Activated naive CD8-positive, alpha-beta T cell treated with anti-CD3 and anti-CD28 coated beads for 36 hours (primary cell): ENCODE data around the gene PHLDB2. TPM values are rescaled to one million over a fixed set of nuclear protein-coding genes. Genes with fewer than 3 reads are reported as not detected.

Source experiments
- DNase-seq: peaks from one replicate; pipeline ENCODE4 v3.0.0; 2021
- H3K27ac Mint-ChIP-seq: one replicate; pipeline ENCODE4 v1.8.0; 2022; ENCODE audit warnings: mild to moderate bottlenecking, moderate library complexity, mixed read lengths
- H3K27me3 Mint-ChIP-seq: one replicate; pipeline ENCODE4 v1.8.0; 2022; ENCODE audit warnings: mild to moderate bottlenecking, mixed read lengths
- H3K36me3 Mint-ChIP-seq: one replicate; pipeline ENCODE4 v1.8.0; 2021; ENCODE audit warnings: mild to moderate bottlenecking, mixed read lengths
- H3K4me1 Mint-ChIP-seq: one replicate; pipeline ENCODE4 v1.8.0; 2021; ENCODE audit warnings: mixed read lengths
- H3K4me3 Mint-ChIP-seq: one replicate; pipeline ENCODE4 v1.8.0; 2022; ENCODE audit warnings: mild to moderate bottlenecking, moderate library complexity, mixed read lengths
- H3K9me3 Mint-ChIP-seq: one replicate; pipeline ENCODE4 v1.8.0; 2022; ENCODE audit warnings: mixed read lengths
- total RNA-seq, 2 experiments: library from RNA; stranded (reverse); gene quantifications; one replicate each; pipeline ENCODE4 v1.2.3, GENCODE V29; 2021

PHLDB2 gene
- total RNA-seq, 2 experiments from 2014 or later, result 2.3 to 2.5 TPM

GRCh38 chr3:111944372-111944771, 85.3 kb downstream of the PHLDB2 start:
- no peaks in the 10 kb centered on the region for H3K9me3 Mint-ChIP-seq
- no peak for DNase-seq
- no peak overlapping the region for H3K27ac Mint-ChIP-seq
- H3K36me3 Mint-ChIP-seq, result peaks cover 3% of the 10 kb centered on the region
- no peak overlapping the region for H3K4me3 Mint-ChIP-seq
- H3K4me1 Mint-ChIP-seq, result no peaks in the 10 kb centered on the region
- no peaks in the 10 kb centered on the region for H3K27me3 Mint-ChIP-seq

GRCh38 chr3:111947231-111947630, 88.2 kb downstream of the PHLDB2 start:
- H3K27me3 Mint-ChIP-seq, result no peaks in the 10 kb centered on the region
- H3K4me1 Mint-ChIP-seq, result no peaks in the 10 kb centered on the region
- no peak overlapping the region for H3K4me3 Mint-ChIP-seq
- H3K27ac Mint-ChIP-seq, result no peak overlapping the region
- H3K36me3 Mint-ChIP-seq, result peaks cover 3% of the 10 kb centered on the region
- no peak for DNase-seq
- H3K9me3 Mint-ChIP-seq, result no peaks in the 10 kb centered on the region

- Mint-ChIP-seq H3K4me1 (no peaks in the 10 kb centered on the region), H3K36me3 (peaks cover 3% of the 10 kb centered on the region), H3K27ac (no peak overlapping the region), H3K4me3 (no peak overlapping the region), H3K27me3 (no peaks in the 10 kb centered on the region), H3K9me3 (no peaks in the 10 kb centered on the region)
- DNase-seq, result no peak
Observed at GRCh38 chr3:111948786-111949185, 89.7 kb downstream of the PHLDB2 start.

GRCh38 chr3:111949712-111950111, 90.6 kb downstream of the PHLDB2 start:
- H3K4me3 Mint-ChIP-seq, result no peak overlapping the region
- peaks cover 3% of the 10 kb centered on the region for H3K36me3 Mint-ChIP-seq
- H3K27ac Mint-ChIP-seq, result no peak overlapping the region
- DNase-seq, result no peak
- no peaks in the 10 kb centered on the region for H3K27me3 Mint-ChIP-seq
- no peaks in the 10 kb centered on the region for H3K4me1 Mint-ChIP-seq
- H3K9me3 Mint-ChIP-seq, result no peaks in the 10 kb centered on the region

GRCh38 chr3:111951032-111951431, 92.0 kb downstream of the PHLDB2 start:
- Mint-ChIP-seq H3K27ac (no peak overlapping the region), H3K9me3 (no peaks in the 10 kb centered on the region), H3K27me3 (no peaks in the 10 kb centered on the region), H3K4me1 (no peaks in the 10 kb centered on the region), H3K4me3 (no peak overlapping the region), H3K36me3 (no peaks in the 10 kb centered on the region)
- DNase-seq, result no peak

GRCh38 chr3:111952086-111952485, 93.0 kb downstream of the PHLDB2 start:
- Mint-ChIP-seq H3K36me3 (no peaks in the 10 kb centered on the region), H3K9me3 (no peaks in the 10 kb centered on the region), H3K27ac (no peak overlapping the region), H3K4me1 (no peaks in the 10 kb centered on the region), H3K27me3 (no peaks in the 10 kb centered on the region), H3K4me3 (no peak overlapping the region)
- DNase-seq, result no peak

GRCh38 chr3:111952866-111953450, 93.9 kb downstream of the PHLDB2 start:
- no peaks in the 10 kb centered on the region for H3K36me3 Mint-ChIP-seq
- DNase-seq, result no peak
- no peak overlapping the region for H3K27ac Mint-ChIP-seq
- H3K27me3 Mint-ChIP-seq, result no peaks in the 10 kb centered on the region
- no peaks in the 10 kb centered on the region for H3K4me1 Mint-ChIP-seq
- no peak overlapping the region for H3K4me3 Mint-ChIP-seq
- H3K9me3 Mint-ChIP-seq, result no peaks in the 10 kb centered on the region

GRCh38 chr3:111954228-111954990, 95.3 kb downstream of the PHLDB2 start:
- Mint-ChIP-seq H3K4me1 (no peaks in the 10 kb centered on the region), H3K27ac (no peak overlapping the region), H3K27me3 (no peaks in the 10 kb centered on the region), H3K36me3 (no peaks in the 10 kb centered on the region), H3K9me3 (no peaks in the 10 kb centered on the region), H3K4me3 (no peak overlapping the region)
- no peak for DNase-seq

GRCh38 chr3:111955876-111956275, 96.8 kb downstream of the PHLDB2 start:
- H3K27me3 Mint-ChIP-seq, result no peaks in the 10 kb centered on the region
- DNase-seq, result no peak
- H3K36me3 Mint-ChIP-seq, result no peaks in the 10 kb centered on the region
- H3K27ac Mint-ChIP-seq, result no peak overlapping the region
- no peaks in the 10 kb centered on the region for H3K9me3 Mint-ChIP-seq
- H3K4me1 Mint-ChIP-seq, result no peaks in the 10 kb centered on the region
- H3K4me3 Mint-ChIP-seq, result no peak overlapping the region

- Mint-ChIP-seq H3K27me3 (no peaks in the 10 kb centered on the region), H3K4me3 (no peak overlapping the region), H3K9me3 (no peaks in the 10 kb centered on the region), H3K36me3 (no peaks in the 10 kb centered on the region), H3K27ac (no peak overlapping the region), H3K4me1 (no peaks in the 10 kb centered on the region)
- no peak for DNase-seq
Observed at GRCh38 chr3:111956449-111956848, 97.4 kb downstream of the PHLDB2 start.

- no peaks in the 10 kb centered on the region for H3K4me1 Mint-ChIP-seq
- no peaks in the 10 kb centered on the region for H3K9me3 Mint-ChIP-seq
- no peaks in the 10 kb centered on the region for H3K27me3 Mint-ChIP-seq
- no peaks in the 10 kb centered on the region for H3K36me3 Mint-ChIP-seq
- H3K27ac Mint-ChIP-seq, result no peak overlapping the region
- no peak overlapping the region for H3K4me3 Mint-ChIP-seq
- DNase-seq, result no peak
Observed at GRCh38 chr3:111956995-111957734, 98.1 kb downstream of the PHLDB2 start.

- DNase-seq, result no peak
- H3K9me3 Mint-ChIP-seq, result no peaks in the 10 kb centered on the region
- no peak overlapping the region for H3K4me3 Mint-ChIP-seq
- no peaks in the 10 kb centered on the region for H3K27me3 Mint-ChIP-seq
- H3K4me1 Mint-ChIP-seq, result peaks cover 14% of the 10 kb centered on the region
- H3K27ac Mint-ChIP-seq, result no peak overlapping the region
- H3K36me3 Mint-ChIP-seq, result no peaks in the 10 kb centered on the region
Observed at GRCh38 chr3:111961461-111962164, 102.5 kb downstream of the PHLDB2 start.

- Mint-ChIP-seq H3K27ac (no peak overlapping the region), H3K9me3 (no peaks in the 10 kb centered on the region), H3K27me3 (no peaks in the 10 kb centered on the region), H3K4me1 (peaks cover 20% of the 10 kb centered on the region), H3K4me3 (no peak overlapping the region), H3K36me3 (no peaks in the 10 kb centered on the region)
- no peak for DNase-seq
Observed at GRCh38 chr3:111963424-111963823, 104.4 kb downstream of the PHLDB2 start.

GRCh38 chr3:111965484-111965883, 106.4 kb downstream of the PHLDB2 start:
- Mint-ChIP-seq H3K4me3 (no peak overlapping the region), H3K27me3 (no peaks in the 10 kb centered on the region), H3K36me3 (no peaks in the 10 kb centered on the region), H3K9me3 (no peaks in the 10 kb centered on the region), H3K4me1 (peaks cover 20% of the 10 kb centered on the region), H3K27ac (no peak overlapping the region)
- no peak for DNase-seq

- Mint-ChIP-seq H3K9me3 (no peaks in the 10 kb centered on the region), H3K4me1 (peaks cover 20% of the 10 kb centered on the region), H3K27ac (no peak overlapping the region), H3K4me3 (no peak overlapping the region), H3K36me3 (no peaks in the 10 kb centered on the region), H3K27me3 (no peaks in the 10 kb centered on the region)
- DNase-seq, result no peak
Observed at GRCh38 chr3:111967068-111967467, 108.0 kb downstream of the PHLDB2 start.
